Mesenchymal stem cell (in vitro differentiated cells and primary cell): ENCODE measurements around the gene RPL35A.

Source experiments
- DNase-seq: peaks from one replicate; pipeline ENCODE4 v3.0.0-alpha.2; 2013
- H2AFZ ChIP-seq: one replicate; pipeline ENCODE4 v1.6.1; 2013; ENCODE audit warnings: low read depth, mild to moderate bottlenecking, control low read depth, inconsistent platforms, low read length, moderate library complexity
- H2AK5ac ChIP-seq: 2 replicates; pipeline ENCODE4 v1.6.1; 2013; ENCODE audit warnings: low read length, moderate library complexity, mild to moderate bottlenecking, inconsistent platforms; ENCODE audit not compliant: severe bottlenecking
- H2BK120ac ChIP-seq: one replicate; pipeline ENCODE4 v1.6.1; 2013; ENCODE audit warnings: low read depth, mild to moderate bottlenecking, inconsistent platforms, low read length, moderate library complexity
- H2BK12ac ChIP-seq, 2 experiments: one replicate each; pipeline ENCODE4 v1.6.1; 2013; ENCODE audit warnings: inconsistent platforms in 2 of 2, low read length in 2 of 2, mild to moderate bottlenecking in 2 of 2, moderate library complexity in 2 of 2, control low read depth in 1 of 2
- H2BK15ac ChIP-seq: one replicate; pipeline ENCODE4 v1.6.1; 2013; ENCODE audit warnings: mild to moderate bottlenecking, low read depth, inconsistent platforms; ENCODE audit not compliant: poor library complexity, severe bottlenecking
- H2BK5ac ChIP-seq: 2 replicates; pipeline ENCODE4 v1.6.1; 2013; ENCODE audit warnings: low read depth, mild to moderate bottlenecking, low read length, control low read depth, inconsistent platforms; ENCODE audit not compliant: poor library complexity, severe bottlenecking
- H3K14ac ChIP-seq, 2 experiments: one replicate each; pipeline ENCODE4 v1.6.1; 2013; ENCODE audit warnings: inconsistent platforms in 2 of 2, low read length in 2 of 2, control low read depth in 1 of 2, mild to moderate bottlenecking in 1 of 2, moderate library complexity in 1 of 2
- H3K18ac ChIP-seq, 2 experiments: one replicate each; pipeline ENCODE4 v1.6.1; 2013; ENCODE audit warnings: inconsistent platforms in 2 of 2, low read length in 2 of 2, control low read depth in 1 of 2, low read depth in 1 of 2, mild to moderate bottlenecking in 1 of 2
- H3K23ac ChIP-seq, 2 experiments: one replicate each; pipeline ENCODE4 v1.6.1; 2013; ENCODE audit warnings: inconsistent platforms in 2 of 2, low read length in 2 of 2, mild to moderate bottlenecking in 2 of 2, moderate library complexity in 2 of 2, control low read depth in 1 of 2
- H3K27ac ChIP-seq: 2 replicates; pipeline ENCODE4 v1.5.1; 2013; ENCODE audit warnings: mild to moderate bottlenecking, moderate library complexity, low read length, control low read depth, inconsistent platforms; ENCODE audit not compliant: poor library complexity, severe bottlenecking
- H3K27me3 ChIP-seq, 2 experiments: 2 replicates each; pipeline versions ENCODE4 v1.6.1 to v1.7.0; 2013; ENCODE audit warnings: low read length in 2 of 2, mild to moderate bottlenecking in 2 of 2, moderate library complexity in 2 of 2, control low read depth in 1 of 2, inconsistent platforms in 1 of 2; ENCODE audit not compliant: control insufficient read depth in 1 of 2, insufficient read depth in 1 of 2
- H3K36me3 ChIP-seq, 2 experiments: 2 replicates each; pipeline versions ENCODE4 v1.6.1 to v1.7.0; 2013; ENCODE audit warnings: low read length in 2 of 2, control low read depth in 1 of 2, inconsistent platforms in 1 of 2, low read depth in 1 of 2, mild to moderate bottlenecking in 1 of 2; ENCODE audit not compliant: insufficient read depth in 2 of 2, control insufficient read depth in 1 of 2
- H3K4ac ChIP-seq, 2 experiments: one replicate each; pipeline ENCODE4 v1.6.1; 2013; ENCODE audit warnings: inconsistent platforms in 2 of 2, low read length in 2 of 2, mild to moderate bottlenecking in 2 of 2, moderate library complexity in 2 of 2, control low read depth in 1 of 2, low read depth in 1 of 2
- H3K4me1 ChIP-seq: 2 replicates; pipeline ENCODE4 v1.6.1; 2013; ENCODE audit warnings: low read depth, low read length, control low read depth; ENCODE audit not compliant: control insufficient read depth, insufficient read depth
- H3K4me2 ChIP-seq: 2 replicates; pipeline ENCODE4 v1.6.1; 2013; ENCODE audit warnings: low read length, mild to moderate bottlenecking, inconsistent platforms; ENCODE audit not compliant: poor library complexity, severe bottlenecking
- H3K4me3 ChIP-seq, 2 experiments: 2 replicates each; pipeline versions ENCODE4 v1.5.1 to v1.7.0; 2013; ENCODE audit warnings: low read length in 2 of 2, mild to moderate bottlenecking in 2 of 2, control low read depth in 1 of 2, low read depth in 1 of 2; ENCODE audit not compliant: insufficient read depth in 1 of 2
- H3K79me1 ChIP-seq: replicated peaks from 2 replicates; pipeline ENCODE4 v1.6.1; 2013; ENCODE audit warnings: mild to moderate bottlenecking, control low read depth, low read length, inconsistent platforms; ENCODE audit not compliant: poor library complexity, severe bottlenecking
- H3K9ac ChIP-seq: 2 replicates; pipeline ENCODE4 v1.7.0; 2013; ENCODE audit warnings: mild to moderate bottlenecking, low read length, moderate library complexity
- H3K9me3 ChIP-seq: 2 replicates; pipeline ENCODE4 v1.7.0; 2013; ENCODE audit warnings: mild to moderate bottlenecking, low read length; ENCODE audit not compliant: control insufficient read depth
- H4K8ac ChIP-seq: one replicate; pipeline ENCODE4 v1.6.1; 2013; ENCODE audit warnings: inconsistent platforms, mild to moderate bottlenecking, low read length, moderate library complexity
- H4K91ac ChIP-seq: one replicate; pipeline ENCODE4 v1.6.1; 2013; ENCODE audit warnings: mild to moderate bottlenecking, low read length, inconsistent platforms
- WGBS: methylation state at CpG from one replicate; pipeline ENCODE4 v1.1.7; 2013; ENCODE audit warnings: mixed read lengths; 5-methylcytosine and 5-hydroxymethylcytosine counted together

Gene RPL35A

DNA sequence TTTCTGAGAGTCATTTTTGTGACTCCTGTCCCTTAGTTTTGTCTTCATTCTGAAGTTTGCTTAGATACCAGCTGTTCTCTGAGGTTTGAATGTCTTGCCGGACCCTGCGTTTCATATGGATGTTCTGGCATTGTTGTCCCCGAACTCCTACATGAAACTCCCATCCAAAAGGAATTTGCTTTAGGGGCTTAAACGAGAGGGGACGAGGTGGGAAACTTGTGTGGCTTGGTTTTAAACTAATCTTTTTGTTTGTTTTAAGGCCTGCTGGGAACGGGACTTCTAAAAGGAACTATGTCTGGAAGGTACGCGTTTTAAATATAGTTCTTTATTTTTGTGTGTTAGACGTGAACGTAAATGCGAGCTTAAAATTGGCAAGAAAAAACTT is 679 bp downstream of the RPL35A start:
- Histone ChIP-seq H3K14ac (no peak overlapping the region), H2AK5ac (peak overlapping the region; percentile 88), H2BK12ac (no peak overlapping the region), H2BK120ac (no peak overlapping the region), H2AFZ (no peak overlapping the region), H3K27me3 (no peaks in the 10 kb centered on the region), H3K9me3 (no peaks in the 10 kb centered on the region), H3K18ac (peak overlapping the region in 1 of 2 experiments; percentile 82), H3K23ac (no peak overlapping the region), H3K4me2 (peak overlapping the region; percentile 57), H3K36me3 (peaks cover 30 to 48% of the 10 kb centered on the region in 2 experiments), H3K4me3 (peak overlapping the region; percentile 63 to 92), H2BK5ac (no peak overlapping the region), H2BK15ac (no peak overlapping the region), H3K27ac (peak overlapping the region; percentile 85), H4K8ac (no peak overlapping the region), H3K79me1 (no peaks in the 10 kb centered on the region), H3K4me1 (peaks cover 8% of the 10 kb centered on the region), H4K91ac (no peak overlapping the region), H3K4ac (peak overlapping the region; percentile 9 to 65), H3K9ac (peak overlapping the region; percentile 98)
- DNase-seq, result no peak
- 1% methylated on average over 11 of the region's 11 CpGs for WGBS

DNA sequence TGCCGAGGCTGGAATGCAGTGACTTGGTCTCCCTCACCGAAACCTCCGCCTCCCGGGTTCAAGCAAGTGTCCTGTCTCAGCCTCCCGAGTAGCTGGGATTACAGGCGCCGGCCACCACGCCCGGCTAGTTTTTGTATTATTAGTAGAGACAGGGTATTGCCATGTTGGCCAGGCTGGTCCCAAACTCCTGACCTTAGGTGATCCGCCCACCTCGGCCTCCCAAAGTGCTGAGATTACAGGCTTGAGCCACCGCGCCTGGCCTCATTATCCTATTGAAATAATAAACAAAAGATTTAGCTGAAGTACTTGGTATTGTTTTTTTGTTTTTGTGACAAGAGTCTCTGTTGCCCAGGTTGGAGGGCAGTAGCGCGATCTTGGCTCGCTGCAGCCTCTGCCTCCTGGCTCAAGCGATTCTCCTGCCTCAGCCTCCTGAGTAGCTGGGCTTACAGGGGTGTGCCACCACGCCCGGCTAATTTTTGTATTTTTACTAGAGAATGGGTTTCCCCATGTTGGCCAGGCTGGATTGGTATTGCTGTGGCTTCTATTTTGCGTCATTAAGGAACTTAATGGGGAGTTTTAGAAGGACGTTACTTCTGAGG is 1.5 kb downstream of the RPL35A start:
- H4K91ac ChIP-seq, result no peak overlapping the region
- no peak overlapping the region for H3K4ac ChIP-seq
- peak overlapping the region; percentile 57 for H3K4me2 ChIP-seq
- peak overlapping the region; percentile 35 to 92 for H3K4me3 ChIP-seq
- peak overlapping the region; percentile 98 for H3K9ac ChIP-seq
- no peak overlapping the region for H2BK120ac ChIP-seq
- no peak overlapping the region for H2AK5ac ChIP-seq
- H3K18ac ChIP-seq, result no peak overlapping the region
- DNase-seq, result no peak
- H2AFZ ChIP-seq, result no peak overlapping the region
- no peak overlapping the region for H2BK5ac ChIP-seq
- no peak overlapping the region for H3K27ac ChIP-seq
- H2BK15ac ChIP-seq, result no peak overlapping the region
- no peak overlapping the region for H3K14ac ChIP-seq
- peaks cover 2% of the 10 kb centered on the region for H3K79me1 ChIP-seq
- no peak overlapping the region for H4K8ac ChIP-seq
- no peaks in the 10 kb centered on the region for H3K9me3 ChIP-seq
- peaks cover 35 to 56% of the 10 kb centered on the region in 2 experiments for H3K36me3 ChIP-seq
- peaks cover 8% of the 10 kb centered on the region for H3K4me1 ChIP-seq
- WGBS, result 89% methylated on average over 18 of the region's 21 CpGs
- H3K27me3 ChIP-seq, result no peaks in the 10 kb centered on the region
- H3K23ac ChIP-seq, result no peak overlapping the region
- H2BK12ac ChIP-seq, result no peak overlapping the region

DNA sequence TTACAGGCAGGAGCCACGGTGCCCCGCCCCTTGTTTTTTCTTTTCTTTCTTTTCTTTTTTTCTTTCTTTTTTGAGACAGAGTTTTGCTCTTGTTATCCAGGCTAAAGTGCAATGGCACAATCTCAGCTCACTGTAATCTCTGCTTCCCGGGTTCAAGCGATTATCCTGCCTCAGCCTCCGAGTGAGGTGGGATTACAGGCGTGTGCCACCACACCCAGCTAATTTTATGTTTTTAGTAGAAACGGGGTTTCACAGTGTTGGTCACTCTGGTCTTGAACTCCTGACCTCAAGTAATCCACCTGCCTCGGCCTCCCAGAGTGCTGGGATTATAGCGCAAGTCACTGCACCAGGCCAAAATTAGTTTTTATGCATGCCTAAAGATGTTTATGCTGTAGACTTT is 2.5 kb downstream of the RPL35A start:
- WGBS, result 95% methylated on average over 9 of the region's 9 CpGs
- Histone ChIP-seq H3K79me1 (peaks cover 2% of the 10 kb centered on the region), H2BK12ac (no peak overlapping the region), H3K27me3 (no peaks in the 10 kb centered on the region), H3K23ac (no peak overlapping the region), H2BK15ac (no peak overlapping the region), H4K91ac (no peak overlapping the region), H2BK5ac (no peak overlapping the region), H4K8ac (no peak overlapping the region), H3K4ac (no peak overlapping the region), H3K36me3 (peaks cover 37 to 63% of the 10 kb centered on the region in 2 experiments), H2AK5ac (no peak overlapping the region), H3K4me1 (peaks cover 8% of the 10 kb centered on the region), H3K18ac (no peak overlapping the region), H2BK120ac (no peak overlapping the region), H3K14ac (no peak overlapping the region), H2AFZ (no peak overlapping the region), H3K4me3 (no peak overlapping the region), H3K4me2 (peak overlapping the region; percentile 23), H3K9ac (peak overlapping the region; percentile 31), H3K9me3 (no peaks in the 10 kb centered on the region), H3K27ac (no peak overlapping the region)
- DNase-seq, result no peak

DNA sequence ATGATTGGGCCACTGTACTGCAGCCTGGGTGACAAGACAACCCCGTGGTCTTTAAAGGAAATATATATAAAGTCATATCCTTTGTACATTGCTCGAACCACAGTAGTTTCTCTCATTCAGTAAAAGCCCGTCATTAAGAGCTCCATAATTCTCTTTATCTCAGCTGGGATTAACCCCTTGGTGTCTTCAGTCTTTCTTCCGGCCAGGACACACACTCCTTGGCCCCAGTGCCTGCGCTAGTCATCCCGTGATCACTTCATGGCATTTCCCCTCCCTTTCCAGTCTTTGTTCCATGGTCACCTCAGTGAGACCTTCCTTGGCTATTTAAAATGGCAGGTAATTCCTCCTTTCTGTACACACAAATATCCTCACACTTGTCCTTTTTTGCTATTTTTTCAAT is 3.3 kb downstream of the RPL35A start:
- Histone ChIP-seq H3K4me2 (no peak overlapping the region), H3K14ac (no peak overlapping the region), H2BK5ac (no peak overlapping the region), H2BK120ac (no peak overlapping the region), H4K91ac (no peak overlapping the region), H3K9ac (peak overlapping the region; percentile 81), H3K36me3 (peaks cover 37 to 68% of the 10 kb centered on the region in 2 experiments), H3K4me1 (peaks cover 8% of the 10 kb centered on the region), H3K4me3 (peak overlapping the region in 1 of 2 experiments; percentile 54), H3K79me1 (peaks cover 2% of the 10 kb centered on the region), H3K18ac (no peak overlapping the region), H3K27me3 (no peaks in the 10 kb centered on the region), H4K8ac (no peak overlapping the region), H3K4ac (no peak overlapping the region), H3K23ac (no peak overlapping the region), H3K9me3 (no peaks in the 10 kb centered on the region), H2BK12ac (no peak overlapping the region), H2AK5ac (no peak overlapping the region), H2AFZ (no peak overlapping the region), H2BK15ac (no peak overlapping the region), H3K27ac (no peak overlapping the region)
- whole genome bisulfite sequencing, result 91% methylated on average over 6 of the region's 6 CpGs
- no peak for DNase-seq
